Stimulated activated naive CD4-positive, alpha-beta T cell treated with Interleukin-2 at 50 U/mL for 16 hours (primary cell): ENCODE measurements around the gene CYP26A1.

Source experiments
- DNase-seq: peaks from one replicate; lab custom pipeline; 2025; lab: John Stamatoyannopoulos, UW

Gene CYP26A1

GRCh38 chr10:93123766-93124165 lies 50.1 kb downstream of the CYP26A1 start:
- no peak for DNase-seq

GRCh38 chr10:93124580-93125318 lies 51.1 kb downstream of the CYP26A1 start:
- no peak for DNase-seq

- no peak for DNase-seq
These were observed 52.3 kb downstream of the CYP26A1 start for GRCh38 chr10:93125966-93126365.

- no peak for DNase-seq
These were observed 52.9 kb downstream of the CYP26A1 start for GRCh38 chr10:93126483-93127052.
